ENCODE results near the gene PRKG1.

The PRKG1 gene

DNA sequence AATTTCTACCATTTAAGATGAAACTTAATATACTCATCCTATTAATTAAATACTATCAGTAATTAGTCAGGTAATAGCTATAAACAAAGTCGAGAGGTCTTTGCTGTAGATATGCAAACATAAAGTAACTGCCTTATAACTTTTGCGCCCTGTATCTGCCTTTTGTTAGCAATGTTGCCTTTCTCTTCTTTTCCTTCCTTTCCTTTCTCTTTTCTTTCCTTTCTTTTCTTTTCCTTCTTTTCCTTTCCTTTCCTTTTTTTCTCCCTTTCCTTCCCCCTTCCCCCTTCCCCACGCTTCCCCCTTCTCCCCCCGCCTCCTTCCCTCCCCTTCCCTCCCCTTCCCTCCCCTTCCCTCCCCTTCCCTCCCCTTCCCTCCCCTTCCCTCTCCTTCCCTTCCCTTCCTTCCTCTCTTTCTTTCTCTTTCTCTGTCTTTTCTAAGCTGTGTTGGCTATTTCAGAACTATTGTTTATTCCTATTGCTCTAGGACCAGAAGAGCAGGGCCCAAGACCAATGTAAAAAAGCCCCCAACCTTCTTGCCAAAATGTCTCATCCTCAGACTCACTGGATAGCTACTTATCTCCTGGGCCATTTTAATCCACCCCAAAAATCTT lies 1174.5 kb downstream of the PRKG1 start:
- H2AK5ac ChIP-seq (ENCODE audit: low read length), result no peak overlapping the region
- no peak overlapping the region for H4K8ac ChIP-seq (ENCODE audit: low read depth, low read length)
- H3K23ac ChIP-seq (ENCODE audit: low read length), result no peak overlapping the region
- no peak overlapping the region for H4K12ac ChIP-seq (ENCODE audit: low read depth, low read length)
- 100% methylated on average over 2 of the region's 4 CpGs for WGBS (ENCODE audit: extremely low coverage, insufficient coverage, insufficient read length)
- no peak overlapping the region for H4K91ac ChIP-seq (ENCODE audit: low read depth, low read length)
- H3K9me3 ChIP-seq (ENCODE audit: insufficient read depth, low read depth, low read length), result no peaks in the 10 kb centered on the region
- no peak overlapping the region for H2BK12ac ChIP-seq (ENCODE audit: low read length)
- no peaks in the 10 kb centered on the region for H3K79me1 ChIP-seq (ENCODE audit: low read length)
- H3K9ac ChIP-seq (ENCODE audit: low read length), result no peak overlapping the region
- H2AFZ ChIP-seq (ENCODE audit: insufficient read depth, low read length, poor library complexity), result no peak overlapping the region
- H3K27ac ChIP-seq (ENCODE audit: low read depth, low read length), result no peak overlapping the region
- H3K4me2 ChIP-seq (ENCODE audit: low read length), result no peak overlapping the region
- H3K4ac ChIP-seq (ENCODE audit: low read depth, low read length), result no peak overlapping the region
- no peaks in the 10 kb centered on the region for H3K79me2 ChIP-seq (ENCODE audit: control insufficient read depth, insufficient read depth, low read length, poor library complexity)
- H2BK120ac ChIP-seq (ENCODE audit: insufficient read depth, low read length, poor library complexity), result no peak overlapping the region
- no peak overlapping the region for H3K18ac ChIP-seq (ENCODE audit: low read length)
- H3K27me3 ChIP-seq (ENCODE audit: insufficient read depth, low read length), result no peaks in the 10 kb centered on the region
- H3K36me3 ChIP-seq (ENCODE audit: control insufficient read depth in 1 of 2, insufficient read depth in 2 of 2, low read length in 2 of 2), result no peaks in the 10 kb centered on the region
- H3K4me1 ChIP-seq (ENCODE audit: control insufficient read depth in 1 of 2, insufficient read depth in 2 of 2, low read length in 2 of 2), result no peaks in the 10 kb centered on the region
- no peak overlapping the region for H3K4me3 ChIP-seq (ENCODE audit: low read depth, low read length)
- no peak overlapping the region for H2BK5ac ChIP-seq (ENCODE audit: low read depth, low read length, poor library complexity)
- no peak for DNase-seq
- no peak overlapping the region for H3K14ac ChIP-seq (ENCODE audit: low read length)

GRCh38 chr10:52249850-52250395 lies 1175.6 kb downstream of the PRKG1 start:
- Histone ChIP-seq H2BK5ac (ENCODE audit: low read depth, low read length, poor library complexity) (no peak overlapping the region), H3K14ac (ENCODE audit: low read length) (no peak overlapping the region), H2AFZ (ENCODE audit: insufficient read depth, low read length, poor library complexity) (no peak overlapping the region), H4K8ac (ENCODE audit: low read depth, low read length) (no peak overlapping the region), H3K27me3 (ENCODE audit: insufficient read depth, low read length) (no peaks in the 10 kb centered on the region), H3K4ac (ENCODE audit: low read depth, low read length) (no peak overlapping the region), H3K79me1 (ENCODE audit: low read length) (no peaks in the 10 kb centered on the region), H3K4me3 (ENCODE audit: low read depth, low read length) (no peak overlapping the region), H3K4me2 (ENCODE audit: low read length) (no peak overlapping the region), H3K27ac (ENCODE audit: low read depth, low read length) (no peak overlapping the region), H3K9me3 (ENCODE audit: insufficient read depth, low read depth, low read length) (no peaks in the 10 kb centered on the region), H4K12ac (ENCODE audit: low read depth, low read length) (no peak overlapping the region), H2BK12ac (ENCODE audit: low read length) (no peak overlapping the region), H4K91ac (ENCODE audit: low read depth, low read length) (no peak overlapping the region), H3K4me1 (ENCODE audit: control insufficient read depth in 1 of 2, insufficient read depth in 2 of 2, low read length in 2 of 2) (no peaks in the 10 kb centered on the region), H3K79me2 (ENCODE audit: control insufficient read depth, insufficient read depth, low read length, poor library complexity) (no peaks in the 10 kb centered on the region), H2BK120ac (ENCODE audit: insufficient read depth, low read length, poor library complexity) (no peak overlapping the region), H2AK5ac (ENCODE audit: low read length) (no peak overlapping the region), H3K9ac (ENCODE audit: low read length) (no peak overlapping the region), H3K18ac (ENCODE audit: low read length) (no peak overlapping the region), H3K23ac (ENCODE audit: low read length) (no peak overlapping the region), H3K36me3 (ENCODE audit: control insufficient read depth in 1 of 2, insufficient read depth in 2 of 2, low read length in 2 of 2) (no peaks in the 10 kb centered on the region)
- no CpG with 5 or more reads among the region's 6 CpGs for WGBS (ENCODE audit: extremely low coverage, insufficient coverage, insufficient read length)
- DNase-seq, result peak in 1 of 2 donors; percentile 13

- H4K8ac ChIP-seq (ENCODE audit: low read depth, low read length), result no peak overlapping the region
- DNase-seq, result no peak
- no CpG with 5 or more reads among the region's 3 CpGs for WGBS (ENCODE audit: extremely low coverage, insufficient coverage, insufficient read length)
- no peaks in the 10 kb centered on the region for H3K36me3 ChIP-seq (ENCODE audit: control insufficient read depth in 1 of 2, insufficient read depth in 2 of 2, low read length in 2 of 2)
- no peak overlapping the region for H4K12ac ChIP-seq (ENCODE audit: low read depth, low read length)
- no peak overlapping the region for H2BK120ac ChIP-seq (ENCODE audit: insufficient read depth, low read length, poor library complexity)
- H3K9me3 ChIP-seq (ENCODE audit: insufficient read depth, low read depth, low read length), result no peaks in the 10 kb centered on the region
- no peak overlapping the region for H3K23ac ChIP-seq (ENCODE audit: low read length)
- H3K27me3 ChIP-seq (ENCODE audit: insufficient read depth, low read length), result no peaks in the 10 kb centered on the region
- no peak overlapping the region for H3K4me3 ChIP-seq (ENCODE audit: low read depth, low read length)
- no peak overlapping the region for H3K27ac ChIP-seq (ENCODE audit: low read depth, low read length)
- no peak overlapping the region for H3K4me2 ChIP-seq (ENCODE audit: low read length)
- no peak overlapping the region for H3K9ac ChIP-seq (ENCODE audit: low read length)
- H3K14ac ChIP-seq (ENCODE audit: low read length), result no peak overlapping the region
- no peak overlapping the region for H2BK5ac ChIP-seq (ENCODE audit: low read depth, low read length, poor library complexity)
- H3K79me1 ChIP-seq (ENCODE audit: low read length), result no peaks in the 10 kb centered on the region
- H2AFZ ChIP-seq (ENCODE audit: insufficient read depth, low read length, poor library complexity), result no peak overlapping the region
- no peak overlapping the region for H2BK12ac ChIP-seq (ENCODE audit: low read length)
- no peak overlapping the region for H3K18ac ChIP-seq (ENCODE audit: low read length)
- H3K4ac ChIP-seq (ENCODE audit: low read depth, low read length), result no peak overlapping the region
- H3K4me1 ChIP-seq (ENCODE audit: control insufficient read depth in 1 of 2, insufficient read depth in 2 of 2, low read length in 2 of 2), result no peaks in the 10 kb centered on the region
- H2AK5ac ChIP-seq (ENCODE audit: low read length), result no peak overlapping the region
- no peak overlapping the region for H4K91ac ChIP-seq (ENCODE audit: low read depth, low read length)
- no peaks in the 10 kb centered on the region for H3K79me2 ChIP-seq (ENCODE audit: control insufficient read depth, insufficient read depth, low read length, poor library complexity)
Measured at GRCh38 chr10:52250510-52250909, 1176.2 kb downstream of the PRKG1 start.

- no peak overlapping the region for H3K23ac ChIP-seq (ENCODE audit: low read length)
- no peak overlapping the region for H3K4ac ChIP-seq (ENCODE audit: low read depth, low read length)
- no peak overlapping the region for H2AFZ ChIP-seq (ENCODE audit: insufficient read depth, low read length, poor library complexity)
- no peaks in the 10 kb centered on the region for H3K27me3 ChIP-seq (ENCODE audit: insufficient read depth, low read length)
- no peak overlapping the region for H3K4me3 ChIP-seq (ENCODE audit: low read depth, low read length)
- no peak overlapping the region for H4K12ac ChIP-seq (ENCODE audit: low read depth, low read length)
- H3K4me1 ChIP-seq (ENCODE audit: control insufficient read depth in 1 of 2, insufficient read depth in 2 of 2, low read length in 2 of 2), result no peaks in the 10 kb centered on the region
- no peak overlapping the region for H2BK120ac ChIP-seq (ENCODE audit: insufficient read depth, low read length, poor library complexity)
- H3K9me3 ChIP-seq (ENCODE audit: insufficient read depth, low read depth, low read length), result no peaks in the 10 kb centered on the region
- WGBS (ENCODE audit: extremely low coverage, insufficient coverage, insufficient read length), result no CpG with 5 or more reads among the region's 3 CpGs
- no peaks in the 10 kb centered on the region for H3K79me2 ChIP-seq (ENCODE audit: control insufficient read depth, insufficient read depth, low read length, poor library complexity)
- no peak overlapping the region for H3K9ac ChIP-seq (ENCODE audit: low read length)
- no peak overlapping the region for H3K27ac ChIP-seq (ENCODE audit: low read depth, low read length)
- H3K18ac ChIP-seq (ENCODE audit: low read length), result no peak overlapping the region
- H2BK5ac ChIP-seq (ENCODE audit: low read depth, low read length, poor library complexity), result no peak overlapping the region
- no peaks in the 10 kb centered on the region for H3K36me3 ChIP-seq (ENCODE audit: control insufficient read depth in 1 of 2, insufficient read depth in 2 of 2, low read length in 2 of 2)
- no peak overlapping the region for H2AK5ac ChIP-seq (ENCODE audit: low read length)
- no peak overlapping the region for H4K91ac ChIP-seq (ENCODE audit: low read depth, low read length)
- no peak for DNase-seq
- no peak overlapping the region for H3K4me2 ChIP-seq (ENCODE audit: low read length)
- no peak overlapping the region for H4K8ac ChIP-seq (ENCODE audit: low read depth, low read length)
- H3K14ac ChIP-seq (ENCODE audit: low read length), result no peak overlapping the region
- H3K79me1 ChIP-seq (ENCODE audit: low read length), result no peaks in the 10 kb centered on the region
- no peak overlapping the region for H2BK12ac ChIP-seq (ENCODE audit: low read length)
Measured at GRCh38 chr10:52252307-52252706, 1178.0 kb downstream of the PRKG1 start.

All from trophoblast cell (in vitro differentiated cells and primary cell).